Measurements from ENCODE around the gene MEIS3.
"Not testable (repeated sequence)": the region's sequence is repeated elsewhere in the genome, so short reads cannot be mapped to it uniquely, and the experiment has no call there.

The MEIS3 gene

GRCh38 chr19:47391510-47392223 is 27.7 kb downstream of the MEIS3 start:
- TF ChIP-seq, protein P1, sequence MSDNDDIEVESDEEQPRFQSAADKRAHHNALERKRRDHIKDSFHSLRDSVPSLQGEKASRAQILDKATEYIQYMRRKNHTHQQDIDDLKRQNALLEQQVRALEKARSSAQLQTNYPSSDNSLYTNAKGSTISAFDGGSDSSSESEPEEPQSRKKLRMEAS (IDR thresholded peaks at IDR 0.05; ENCODE audit: low read depth, low read length) = 0 out of 2 replicates have a peak, but pooled peaks have one; percentile 29
- TF ChIP-seq MYC (IDR thresholded peaks at IDR 0.05; ENCODE audit: low read depth, low read length) (0 out of 2 replicates have a peak, but pooled peaks have one; percentile 1), POLR2A (IDR thresholded peaks at IDR 0.05; ENCODE audit: extremely low read depth, insufficient read length) (no peak)
- TF ChIP-seq, protein P2, sequence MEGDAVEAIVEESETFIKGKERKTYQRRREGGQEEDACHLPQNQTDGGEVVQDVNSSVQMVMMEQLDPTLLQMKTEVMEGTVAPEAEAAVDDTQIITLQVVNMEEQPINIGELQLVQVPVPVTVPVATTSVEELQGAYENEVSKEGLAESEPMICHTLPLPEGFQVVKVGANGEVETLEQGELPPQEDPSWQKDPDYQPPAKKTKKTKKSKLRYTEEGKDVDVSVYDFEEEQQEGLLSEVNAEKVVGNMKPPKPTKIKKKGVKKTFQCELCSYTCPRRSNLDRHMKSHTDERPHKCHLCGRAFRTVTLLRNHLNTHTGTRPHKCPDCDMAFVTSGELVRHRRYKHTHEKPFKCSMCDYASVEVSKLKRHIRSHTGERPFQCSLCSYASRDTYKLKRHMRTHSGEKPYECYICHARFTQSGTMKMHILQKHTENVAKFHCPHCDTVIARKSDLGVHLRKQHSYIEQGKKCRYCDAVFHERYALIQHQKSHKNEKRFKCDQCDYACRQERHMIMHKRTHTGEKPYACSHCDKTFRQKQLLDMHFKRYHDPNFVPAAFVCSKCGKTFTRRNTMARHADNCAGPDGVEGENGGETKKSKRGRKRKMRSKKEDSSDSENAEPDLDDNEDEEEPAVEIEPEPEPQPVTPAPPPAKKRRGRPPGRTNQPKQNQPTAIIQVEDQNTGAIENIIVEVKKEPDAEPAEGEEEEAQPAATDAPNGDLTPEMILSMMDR (IDR thresholded peaks at IDR 0.05; ENCODE audit: low read depth, low read length) = peak; percentile 100
- DNase-seq (ENCODE audit: low read depth) = peak; percentile 95
- no peak overlapping the region for H3K4me3 ChIP-seq (ENCODE audit: low read depth, low read length)

- no peak overlapping the region for H3K4me3 ChIP-seq (ENCODE audit: low read depth, low read length)
- DNase-seq (ENCODE audit: low read depth) = no peak
- TF ChIP-seq, protein P1 (IDR thresholded peaks at IDR 0.05; ENCODE audit: low read depth, low read length) = 0 out of 2 replicates have a peak, but pooled peaks have one; percentile 40
- TF ChIP-seq, protein P2 (IDR thresholded peaks at IDR 0.05; ENCODE audit: low read depth, low read length) = no peak
- TF ChIP-seq MYC (IDR thresholded peaks at IDR 0.05; ENCODE audit: low read depth, low read length) = peak; percentile 40
Observed at GRCh38 chr19:47390533-47391488, 28.5 kb downstream of the MEIS3 start.

GRCh38 chr19:47389150-47389556 is 30.2 kb downstream of the MEIS3 start:
- no peak overlapping the region for H3K4me3 ChIP-seq (ENCODE audit: low read depth, low read length)
- TF ChIP-seq MYC (IDR thresholded peaks at IDR 0.05; ENCODE audit: low read depth, low read length) (peak; percentile 78), POLR2A (IDR thresholded peaks at IDR 0.05; ENCODE audit: extremely low read depth, insufficient read length) (no peak)
- TF ChIP-seq, protein P2 (IDR thresholded peaks at IDR 0.05; ENCODE audit: low read depth, low read length) = no peak
- TF ChIP-seq, protein P1 (IDR thresholded peaks at IDR 0.05; ENCODE audit: low read depth, low read length) = peak; percentile 98
- peak; percentile 98 for DNase-seq (ENCODE audit: low read depth)

- not testable (repeated sequence) for H3K4me3 ChIP-seq (ENCODE audit: low read depth, low read length)
- peak; percentile 70 for DNase-seq (ENCODE audit: low read depth)
Observed at GRCh38 chr19:47388721-47389120, 30.6 kb downstream of the MEIS3 start.

DNA sequence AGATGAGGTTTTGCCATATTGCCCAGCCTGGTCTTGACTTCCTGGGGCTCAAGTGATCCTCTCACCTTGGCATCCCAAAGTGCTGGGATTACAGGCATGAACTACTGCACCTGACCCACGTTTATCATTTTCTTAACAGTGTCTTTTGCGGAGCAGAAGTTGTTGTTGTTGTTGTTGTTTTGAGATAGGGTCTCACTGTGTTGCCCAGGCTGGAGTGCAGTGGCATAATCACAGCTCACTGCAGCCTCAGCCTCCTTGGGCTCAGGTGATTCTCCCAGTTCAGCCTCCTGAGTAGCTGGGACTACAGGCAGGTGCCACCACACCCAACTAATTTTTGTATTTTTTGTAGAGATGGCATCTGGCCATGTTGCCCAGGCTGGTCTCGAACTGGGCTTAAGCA is 31.7 kb downstream of the MEIS3 start:
- H3K4me3 ChIP-seq (ENCODE audit: low read depth, low read length); DNase-seq (ENCODE audit: low read depth): not testable (repeated sequence)

DNA sequence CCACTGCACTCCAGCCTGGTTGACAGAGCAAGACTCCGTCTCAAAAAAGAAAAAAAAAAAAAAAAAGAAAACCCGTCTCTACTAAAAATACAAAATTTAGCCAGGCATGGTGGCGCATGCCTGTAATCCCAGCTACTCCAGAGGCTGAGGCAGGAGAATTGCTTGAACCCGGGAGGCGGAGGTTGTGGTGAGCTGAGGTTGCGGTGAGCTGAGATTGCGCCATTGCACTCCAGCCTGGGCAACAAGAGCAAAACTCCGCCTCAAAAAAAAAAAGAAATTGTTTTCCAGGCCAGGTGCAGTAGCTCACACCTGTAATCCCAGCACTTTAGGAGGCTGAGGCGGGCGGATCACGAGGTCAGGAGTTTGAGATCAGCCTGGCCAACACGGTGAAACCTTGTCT is 32.7 kb downstream of the MEIS3 start:
- DNase-seq (ENCODE audit: low read depth) = peak; percentile 66

DNA sequence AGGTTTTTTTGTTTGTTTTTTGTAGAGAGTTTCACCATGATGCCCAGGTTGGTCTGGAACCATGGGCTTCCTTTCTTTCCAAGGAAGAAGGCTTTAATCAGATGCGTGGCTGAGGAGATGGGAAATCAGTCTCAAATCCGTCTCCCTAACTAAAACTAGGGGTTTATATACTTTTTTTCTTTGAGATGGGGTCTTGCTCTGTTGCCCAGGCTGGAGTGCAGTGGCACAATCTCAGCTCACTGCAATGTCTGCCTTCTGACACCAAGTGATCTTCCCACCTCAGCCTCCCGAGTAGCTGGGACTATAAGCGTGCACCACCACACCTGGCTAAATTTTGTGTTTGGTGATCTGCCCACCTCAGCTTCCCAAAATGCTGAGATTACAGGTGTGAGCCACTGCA is 34.8 kb downstream of the MEIS3 start:
- not testable (repeated sequence) for DNase-seq (ENCODE audit: low read depth)

More for the DNA sequence above, 32.7 kb downstream of the MEIS3 start:
- not testable (repeated sequence) for H3K4me3 ChIP-seq (ENCODE audit: low read depth, low read length)

DNA sequence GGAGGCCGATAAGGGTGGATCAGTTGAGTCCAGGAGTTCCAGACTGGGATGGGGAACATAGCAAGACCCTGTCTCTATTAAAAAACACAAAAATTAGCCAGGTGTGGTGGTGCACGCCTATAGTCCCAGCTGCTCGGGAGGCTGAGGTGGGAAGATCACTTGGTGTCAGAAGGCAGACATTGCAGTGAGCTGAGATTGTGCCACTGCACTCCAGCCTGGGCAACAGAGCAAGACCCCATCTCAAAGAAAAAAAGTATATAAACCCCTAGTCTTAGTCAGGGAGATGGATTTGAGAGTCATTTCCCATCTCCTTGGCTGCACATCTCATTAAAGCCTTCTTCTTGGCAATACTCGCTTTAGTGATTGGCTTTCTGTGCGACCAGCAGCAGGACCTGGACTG is 35.4 kb downstream of the MEIS3 start:
- peak; percentile 26 for DNase-seq (ENCODE audit: low read depth)
- H3K4me3 ChIP-seq (ENCODE audit: low read depth, low read length) = not testable (repeated sequence)

More for the DNA sequence above, 34.8 kb downstream of the MEIS3 start:
- H3K4me3 ChIP-seq (ENCODE audit: low read depth, low read length) = not testable (repeated sequence)
